NCI-H2081 treated with DMSO at 0.1 percent for 48 hours (cell line): ENCODE results near the gene GNA12.

Experiments
- DNase-seq: peaks from one replicate; lab custom pipeline; 2025; lab: John Stamatoyannopoulos, UW

Gene GNA12, protein sequence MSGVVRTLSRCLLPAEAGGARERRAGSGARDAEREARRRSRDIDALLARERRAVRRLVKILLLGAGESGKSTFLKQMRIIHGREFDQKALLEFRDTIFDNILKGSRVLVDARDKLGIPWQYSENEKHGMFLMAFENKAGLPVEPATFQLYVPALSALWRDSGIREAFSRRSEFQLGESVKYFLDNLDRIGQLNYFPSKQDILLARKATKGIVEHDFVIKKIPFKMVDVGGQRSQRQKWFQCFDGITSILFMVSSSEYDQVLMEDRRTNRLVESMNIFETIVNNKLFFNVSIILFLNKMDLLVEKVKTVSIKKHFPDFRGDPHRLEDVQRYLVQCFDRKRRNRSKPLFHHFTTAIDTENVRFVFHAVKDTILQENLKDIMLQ

GRCh38 chr7:2844153-2845033, at the start of gene GNA12:
Gene GNA12 (minus strand): TSS chr7:2844308. CDS start chr7:2844161, 147 bp downstream.
- DNase-seq: peak; percentile 98

- no peak for DNase-seq
Measured at GRCh38 chr7:2893411-2893861, 49.3 kb upstream of the GNA12 start.

DNA sequence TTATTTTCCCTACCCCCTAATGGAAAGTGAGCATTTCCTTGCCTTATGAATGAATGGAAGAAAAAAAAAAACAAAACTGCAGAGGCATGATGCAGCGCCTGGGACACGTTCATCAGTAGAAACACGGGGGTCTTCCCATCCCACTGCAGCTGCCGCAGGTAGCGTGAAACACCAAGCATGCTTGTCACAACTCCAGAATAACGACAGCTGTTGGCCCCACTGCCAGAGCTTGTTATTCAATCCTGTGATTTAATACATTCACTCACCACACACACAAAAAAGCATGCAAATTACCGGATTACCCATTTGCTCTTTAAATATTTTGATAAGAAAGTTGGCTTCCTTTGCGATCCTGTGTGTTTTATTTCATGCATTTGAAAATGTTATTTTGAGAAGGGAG, 48.4 kb upstream of the GNA12 start:
- DNase-seq: peak; percentile 38

- no peak for DNase-seq
Measured at GRCh38 chr7:2887816-2888215, 43.7 kb upstream of the GNA12 start.

GRCh38 chr7:2886900-2887299, 42.8 kb upstream of the GNA12 start:
- peak; percentile 49 for DNase-seq

DNA sequence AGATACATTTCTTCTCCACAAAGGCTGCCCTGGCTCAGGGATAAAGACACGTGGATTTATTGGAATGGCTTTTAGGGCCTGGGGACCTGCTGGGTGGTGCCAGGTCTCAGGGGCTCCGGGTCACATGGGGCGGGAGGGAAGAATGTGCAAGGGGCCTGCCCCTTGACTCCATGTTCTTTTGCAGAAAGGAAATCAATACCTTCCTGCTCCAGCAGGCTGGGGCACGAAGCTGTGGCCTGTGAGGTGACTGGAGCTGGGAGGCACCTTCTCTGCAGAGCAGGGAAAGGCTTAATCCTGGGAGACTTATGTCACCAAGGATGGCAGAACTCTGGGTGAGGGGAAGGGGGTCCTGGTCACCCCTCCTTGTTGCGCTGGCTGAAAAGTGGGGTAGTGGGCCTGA, 42.3 kb upstream of the GNA12 start:
- DNase-seq: no peak

GRCh38 chr7:2884161-2884560, 40.1 kb upstream of the GNA12 start:
- DNase-seq: no peak

GRCh38 chr7:2883101-2883500, 39.0 kb upstream of the GNA12 start:
- DNase-seq: no peak

DNA sequence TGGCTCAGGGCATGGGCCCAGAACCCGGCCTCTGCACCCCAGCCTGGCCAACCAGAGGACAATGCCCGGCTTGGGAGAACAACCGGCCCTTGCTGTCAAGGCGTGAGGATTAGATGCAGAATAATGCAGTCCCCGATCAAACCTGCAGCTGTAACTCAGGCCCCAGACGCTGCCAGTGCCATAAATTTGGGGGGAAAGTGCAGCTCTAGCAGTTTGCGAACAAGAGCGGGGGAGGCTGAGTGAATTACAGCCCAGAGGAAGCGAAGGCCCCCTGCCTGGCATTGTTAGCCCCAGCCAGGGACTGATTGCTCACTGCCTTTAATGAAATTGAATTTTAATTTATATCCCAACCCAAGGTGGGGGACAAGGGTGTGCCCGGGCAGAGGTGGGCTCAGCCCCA, 38.0 kb upstream of the GNA12 start:
- no peak for DNase-seq

GRCh38 chr7:2880874-2881533, 36.9 kb upstream of the GNA12 start:
- no peak for DNase-seq

DNA sequence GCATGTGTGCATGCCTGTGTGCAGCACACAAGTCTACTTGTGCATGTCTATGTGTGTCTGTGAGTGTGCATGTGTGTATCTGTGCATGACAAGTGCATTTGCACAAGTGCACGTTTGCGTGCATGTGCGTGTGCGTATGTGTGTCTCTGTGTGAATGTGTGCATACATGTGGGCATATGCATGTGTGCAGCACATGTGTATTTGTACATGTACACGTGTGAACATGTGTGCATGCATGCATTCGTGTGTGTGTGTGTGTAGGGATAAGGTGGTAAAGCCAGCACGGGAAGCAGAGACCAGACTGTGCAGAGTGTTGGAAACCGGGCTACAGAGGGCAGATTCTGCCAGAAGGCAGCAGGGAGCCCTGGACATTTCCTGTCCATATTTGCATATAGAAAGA, 35.9 kb upstream of the GNA12 start:
- no peak for DNase-seq

- no peak for DNase-seq
Measured at GRCh38 chr7:2879354-2879753, 35.2 kb upstream of the GNA12 start.

DNA sequence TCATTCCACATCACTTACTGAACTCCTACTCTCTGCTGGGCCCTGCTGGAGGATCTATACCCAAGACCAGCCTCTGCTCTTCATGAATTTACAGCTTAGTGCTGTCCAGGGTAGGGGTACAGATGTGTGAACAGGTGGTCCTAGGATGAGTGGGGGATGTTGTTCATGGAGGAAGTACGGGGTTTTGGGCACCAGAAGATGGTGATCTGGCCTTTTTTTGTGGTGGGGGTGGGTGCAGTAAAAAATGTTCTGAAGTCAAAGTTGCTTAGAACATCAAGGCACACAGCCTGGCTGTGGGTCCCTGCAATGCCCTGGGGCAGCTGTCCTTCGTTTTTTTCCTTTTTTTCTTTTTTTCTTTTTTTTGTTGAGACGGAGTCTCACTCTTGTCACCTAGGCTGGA, 34.2 kb upstream of the GNA12 start:
- DNase-seq: no peak

GRCh38 chr7:2876031-2876731, 32.1 kb upstream of the GNA12 start:
- no peak for DNase-seq

GRCh38 chr7:2873686-2874551, 29.8 kb upstream of the GNA12 start:
- DNase-seq: no peak

GRCh38 chr7:2873146-2873545, 29.0 kb upstream of the GNA12 start:
- DNase-seq: no peak

- no peak for DNase-seq
Measured at GRCh38 chr7:2872296-2872874, 28.3 kb upstream of the GNA12 start.

GRCh38 chr7:2870471-2870931, 26.4 kb upstream of the GNA12 start:
- DNase-seq: no peak

DNA sequence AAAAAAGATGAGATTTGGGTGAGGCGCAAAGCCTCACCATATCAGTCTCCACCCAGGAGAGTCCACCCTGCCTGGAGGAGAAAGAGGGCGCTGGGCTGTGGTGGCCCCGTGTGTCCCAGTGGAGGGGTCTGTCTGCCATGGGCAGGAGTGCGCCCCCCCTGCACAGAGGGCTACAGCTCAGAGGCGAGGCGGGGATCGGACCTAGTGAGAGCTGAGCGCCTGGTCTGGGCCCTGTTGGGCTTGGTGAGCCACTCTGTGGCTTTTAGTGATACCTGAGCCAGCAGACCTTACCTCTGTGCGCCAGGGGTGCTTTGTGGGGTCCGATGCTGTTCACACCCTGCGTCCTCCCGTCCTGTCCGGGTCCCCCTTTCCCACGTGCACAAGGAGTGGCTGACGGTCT, 25.9 kb upstream of the GNA12 start:
- DNase-seq: no peak

DNA sequence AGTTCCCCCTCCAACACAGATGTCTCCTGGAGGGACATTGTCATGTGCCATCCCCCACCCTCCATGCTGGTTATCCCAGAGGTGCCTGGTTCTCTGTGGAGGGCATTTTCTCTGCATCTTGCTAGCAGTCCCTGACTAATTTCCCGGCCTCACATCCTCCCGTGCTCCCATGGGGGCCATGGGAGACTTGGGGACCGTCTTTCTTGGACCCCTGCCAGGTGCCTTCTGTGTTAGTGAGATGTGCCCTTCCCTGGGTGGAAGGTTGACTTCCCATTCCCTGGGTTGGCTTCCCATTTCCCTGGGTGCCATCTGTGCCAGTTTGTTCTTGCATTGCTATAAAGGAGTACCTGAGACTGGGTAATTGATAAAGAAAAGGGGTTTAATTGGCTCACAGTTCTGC, 22.5 kb upstream of the GNA12 start:
- DNase-seq: no peak
